ENCODE results near the gene SCN5A.

Gene SCN5A

GRCh38 chr3:38500688-38501417 lies 148.6 kb downstream of the SCN5A start:
- TF ChIP-seq CTCF (IDR thresholded peaks at IDR 0.05; ENCODE audit: low read length) (no peak), EZH2phosphoT487 (IDR thresholded peaks at IDR 0.05; ENCODE audit: low read length) (no peak), EZH2 (optimal IDR thresholded peaks at IDR 0.05; ENCODE audit: low read depth, low read length) (no peak)
- no peak for DNase-seq
- Histone ChIP-seq H3K27me3 (replicated peaks; ENCODE audit: insufficient read depth, low read length) (no peaks in the 10 kb centered on the region), H3K4me2 (ENCODE audit: low read depth, low read length) (no peak overlapping the region), H3K9me3 (replicated peaks; ENCODE audit: insufficient read depth, low read length) (no peaks in the 10 kb centered on the region), H3K36me3 (replicated peaks; ENCODE audit: insufficient read depth, low read length) (no peaks in the 10 kb centered on the region; the same call in 1 of the 2 replicates), H3K4me1 (ENCODE audit: low read length) (0 out of 2 replicates have a peak, but pooled peaks cover 6% of the 10 kb centered on the region), H3K79me2 (ENCODE audit: low read length) (peaks cover 18% of the 10 kb centered on the region), H3K9me2 (replicated peaks; ENCODE audit: insufficient read depth, low read length) (no peaks in the 10 kb centered on the region), H3K4me3 (ENCODE audit: low read length) (no peak overlapping the region), H2AFZ (ENCODE audit: low read length) (no peak overlapping the region), H3F3A (ENCODE audit: insufficient read depth, low read length) (0 out of 2 replicates have a peak, but pooled peaks cover 5% of the 10 kb centered on the region), H3K9ac (ENCODE audit: low read length) (no peak overlapping the region), H3K27ac (ENCODE audit: low read length) (no peak overlapping the region), H4K20me1 (ENCODE audit: insufficient read depth, low read length) (no peaks in the 10 kb centered on the region)

Data from MM.1S (cell line).